Measurements from ENCODE around the gene SLC12A7.

Gene SLC12A7

DNA sequence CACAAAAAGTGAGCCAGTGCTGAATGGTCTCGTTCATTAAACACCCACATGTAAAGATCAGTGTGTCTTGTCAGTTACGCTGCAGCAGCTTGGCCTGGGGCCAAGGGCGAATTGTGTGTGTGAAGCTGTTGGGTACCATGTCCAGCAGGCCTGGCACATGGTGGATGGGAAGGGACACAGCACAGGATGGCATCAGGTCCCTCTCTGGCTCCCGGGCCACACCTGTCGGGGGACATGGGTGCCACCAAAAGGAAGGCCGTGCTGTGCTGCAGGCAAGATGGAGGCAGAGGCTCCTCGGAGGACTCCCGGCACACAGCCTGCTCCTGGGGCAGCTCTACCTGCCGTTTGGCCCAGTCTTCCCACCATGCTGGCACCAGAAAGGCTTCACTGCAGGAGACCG, 71.3 kb downstream of the SLC12A7 start:
- Histone ChIP-seq H3K4me2 (ENCODE audit: low read length) (no peak overlapping the region), H3K9ac (ENCODE audit: low read length) (no peak overlapping the region), H3K14ac (ENCODE audit: low read length) (no peak overlapping the region), H3K79me2 (ENCODE audit: control insufficient read depth, insufficient read depth, low read length, poor library complexity) (no peaks in the 10 kb centered on the region), H4K8ac (ENCODE audit: low read depth, low read length) (no peak overlapping the region), H3K27ac (ENCODE audit: low read depth, low read length) (no peak overlapping the region), H3K36me3 (ENCODE audit: control insufficient read depth in 1 of 2, insufficient read depth in 2 of 2, low read length in 2 of 2) (no peaks in the 10 kb centered on the region), H3K4ac (ENCODE audit: low read depth, low read length) (no peak overlapping the region), H2AK5ac (ENCODE audit: low read length) (no peak overlapping the region), H2BK12ac (ENCODE audit: low read length) (no peak overlapping the region), H4K12ac (ENCODE audit: low read depth, low read length) (no peak overlapping the region), H3K4me1 (ENCODE audit: control insufficient read depth in 1 of 2, insufficient read depth in 2 of 2, low read length in 2 of 2) (no peaks in the 10 kb centered on the region), H4K91ac (ENCODE audit: low read depth, low read length) (no peak overlapping the region), H3K18ac (ENCODE audit: low read length) (no peak overlapping the region), H2BK120ac (ENCODE audit: insufficient read depth, low read length, poor library complexity) (no peak overlapping the region), H3K23ac (ENCODE audit: low read length) (no peak overlapping the region), H3K79me1 (ENCODE audit: low read length) (no peaks in the 10 kb centered on the region), H2BK5ac (ENCODE audit: low read depth, low read length, poor library complexity) (no peak overlapping the region), H2AFZ (ENCODE audit: insufficient read depth, low read length, poor library complexity) (no peak overlapping the region), H3K27me3 (ENCODE audit: insufficient read depth, low read length) (no peaks in the 10 kb centered on the region), H3K4me3 (ENCODE audit: low read depth, low read length) (no peak overlapping the region), H3K9me3 (ENCODE audit: insufficient read depth, low read depth, low read length) (peaks cover 44% of the 10 kb centered on the region)
- WGBS (ENCODE audit: extremely low coverage, insufficient coverage, insufficient read length) = no CpG with 5 or more reads among the region's 10 CpGs
- DNase-seq = no peak

DNA sequence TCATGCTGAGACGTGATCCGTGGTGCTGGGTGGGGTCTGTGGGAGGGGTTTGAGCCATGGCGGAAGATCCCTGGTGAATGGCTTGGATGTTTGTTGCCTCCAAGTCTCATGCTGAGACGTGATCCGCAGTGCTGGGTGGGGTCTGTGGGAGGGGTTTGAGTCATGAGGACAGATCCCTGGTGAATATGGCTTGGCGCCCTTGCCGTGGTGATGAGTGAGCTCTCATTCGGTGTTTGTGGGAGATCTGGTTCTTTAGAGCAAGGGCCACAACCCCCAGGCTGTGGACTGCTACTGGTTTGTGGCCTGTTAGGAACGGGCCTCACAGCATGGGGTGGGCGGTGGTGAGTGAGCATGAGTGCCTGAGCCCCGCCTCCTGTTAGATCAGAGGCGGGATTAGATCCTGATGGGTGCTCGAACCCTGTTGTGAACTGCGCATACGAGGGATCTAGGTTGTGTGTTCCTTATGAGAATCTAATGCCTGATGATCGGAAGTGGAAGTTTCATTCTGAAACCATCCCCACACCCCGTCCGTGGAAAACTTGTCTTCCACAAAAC, 72.1 kb downstream of the SLC12A7 start:
- Histone ChIP-seq H3K27me3 (ENCODE audit: insufficient read depth, low read length) (no peaks in the 10 kb centered on the region), H4K91ac (ENCODE audit: low read depth, low read length) (no peak overlapping the region), H3K18ac (ENCODE audit: low read length) (no peak overlapping the region), H3K14ac (ENCODE audit: low read length) (no peak overlapping the region), H3K4me1 (ENCODE audit: control insufficient read depth in 1 of 2, insufficient read depth in 2 of 2, low read length in 2 of 2) (no peaks in the 10 kb centered on the region), H2AK5ac (ENCODE audit: low read length) (no peak overlapping the region), H3K79me2 (ENCODE audit: control insufficient read depth, insufficient read depth, low read length, poor library complexity) (no peaks in the 10 kb centered on the region), H3K4ac (ENCODE audit: low read depth, low read length) (no peak overlapping the region), H3K27ac (ENCODE audit: low read depth, low read length) (no peak overlapping the region), H4K8ac (ENCODE audit: low read depth, low read length) (no peak overlapping the region), H3K36me3 (ENCODE audit: control insufficient read depth in 1 of 2, insufficient read depth in 2 of 2, low read length in 2 of 2) (no peaks in the 10 kb centered on the region), H3K4me2 (ENCODE audit: low read length) (no peak overlapping the region), H4K12ac (ENCODE audit: low read depth, low read length) (no peak overlapping the region), H2BK120ac (ENCODE audit: insufficient read depth, low read length, poor library complexity) (no peak overlapping the region), H2BK12ac (ENCODE audit: low read length) (no peak overlapping the region), H3K4me3 (ENCODE audit: low read depth, low read length) (no peak overlapping the region), H3K9ac (ENCODE audit: low read length) (no peak overlapping the region), H2AFZ (ENCODE audit: insufficient read depth, low read length, poor library complexity) (no peak overlapping the region), H3K23ac (ENCODE audit: low read length) (no peak overlapping the region), H3K9me3 (ENCODE audit: insufficient read depth, low read depth, low read length) (peaks cover 43% of the 10 kb centered on the region), H2BK5ac (ENCODE audit: low read depth, low read length, poor library complexity) (no peak overlapping the region), H3K79me1 (ENCODE audit: low read length) (no peaks in the 10 kb centered on the region)
- WGBS (ENCODE audit: extremely low coverage, insufficient coverage, insufficient read length) = no CpG with 5 or more reads among the region's 18 CpGs
- DNase-seq = no peak

DNA sequence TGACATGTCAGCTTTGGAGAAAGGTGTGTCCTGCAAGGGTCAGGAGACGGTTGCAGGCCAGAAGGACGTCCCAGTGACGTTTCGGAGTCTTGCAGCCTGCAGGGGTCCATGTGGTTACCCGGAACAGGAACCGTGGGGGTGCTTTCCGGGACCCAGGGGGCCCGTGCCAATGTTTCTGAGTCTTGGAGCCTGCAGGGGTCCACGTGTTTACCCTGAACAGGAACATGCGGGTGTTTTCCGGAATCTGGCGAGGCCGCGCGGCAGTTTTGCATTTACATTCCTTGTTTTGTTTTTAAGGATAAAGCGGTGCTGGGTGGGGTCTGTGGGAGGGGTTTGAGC, 72.7 kb downstream of the SLC12A7 start:
- no peaks in the 10 kb centered on the region for H3K4me1 ChIP-seq (ENCODE audit: control insufficient read depth in 1 of 2, insufficient read depth in 2 of 2, low read length in 2 of 2)
- H3K79me2 ChIP-seq (ENCODE audit: control insufficient read depth, insufficient read depth, low read length, poor library complexity) = no peaks in the 10 kb centered on the region
- H3K79me1 ChIP-seq (ENCODE audit: low read length) = no peaks in the 10 kb centered on the region
- no peak overlapping the region for H3K4ac ChIP-seq (ENCODE audit: low read depth, low read length)
- H3K4me2 ChIP-seq (ENCODE audit: low read length) = no peak overlapping the region
- H3K27ac ChIP-seq (ENCODE audit: low read depth, low read length) = no peak overlapping the region
- DNase-seq = no peak
- H2AK5ac ChIP-seq (ENCODE audit: low read length) = no peak overlapping the region
- H2BK5ac ChIP-seq (ENCODE audit: low read depth, low read length, poor library complexity) = no peak overlapping the region
- no peak overlapping the region for H4K8ac ChIP-seq (ENCODE audit: low read depth, low read length)
- H3K18ac ChIP-seq (ENCODE audit: low read length) = no peak overlapping the region
- H3K14ac ChIP-seq (ENCODE audit: low read length) = no peak overlapping the region
- H3K23ac ChIP-seq (ENCODE audit: low read length) = no peak overlapping the region
- H2AFZ ChIP-seq (ENCODE audit: insufficient read depth, low read length, poor library complexity) = no peak overlapping the region
- no peak overlapping the region for H3K4me3 ChIP-seq (ENCODE audit: low read depth, low read length)
- H4K91ac ChIP-seq (ENCODE audit: low read depth, low read length) = no peak overlapping the region
- H3K9ac ChIP-seq (ENCODE audit: low read length) = no peak overlapping the region
- no peaks in the 10 kb centered on the region for H3K27me3 ChIP-seq (ENCODE audit: insufficient read depth, low read length)
- H3K9me3 ChIP-seq (ENCODE audit: insufficient read depth, low read depth, low read length) = peaks cover 38% of the 10 kb centered on the region
- H2BK120ac ChIP-seq (ENCODE audit: insufficient read depth, low read length, poor library complexity) = no peak overlapping the region
- H3K36me3 ChIP-seq (ENCODE audit: control insufficient read depth in 1 of 2, insufficient read depth in 2 of 2, low read length in 2 of 2) = no peaks in the 10 kb centered on the region
- no peak overlapping the region for H4K12ac ChIP-seq (ENCODE audit: low read depth, low read length)
- WGBS (ENCODE audit: extremely low coverage, insufficient coverage, insufficient read length) = no CpG with 5 or more reads among the region's 16 CpGs
- H2BK12ac ChIP-seq (ENCODE audit: low read length) = no peak overlapping the region

DNA sequence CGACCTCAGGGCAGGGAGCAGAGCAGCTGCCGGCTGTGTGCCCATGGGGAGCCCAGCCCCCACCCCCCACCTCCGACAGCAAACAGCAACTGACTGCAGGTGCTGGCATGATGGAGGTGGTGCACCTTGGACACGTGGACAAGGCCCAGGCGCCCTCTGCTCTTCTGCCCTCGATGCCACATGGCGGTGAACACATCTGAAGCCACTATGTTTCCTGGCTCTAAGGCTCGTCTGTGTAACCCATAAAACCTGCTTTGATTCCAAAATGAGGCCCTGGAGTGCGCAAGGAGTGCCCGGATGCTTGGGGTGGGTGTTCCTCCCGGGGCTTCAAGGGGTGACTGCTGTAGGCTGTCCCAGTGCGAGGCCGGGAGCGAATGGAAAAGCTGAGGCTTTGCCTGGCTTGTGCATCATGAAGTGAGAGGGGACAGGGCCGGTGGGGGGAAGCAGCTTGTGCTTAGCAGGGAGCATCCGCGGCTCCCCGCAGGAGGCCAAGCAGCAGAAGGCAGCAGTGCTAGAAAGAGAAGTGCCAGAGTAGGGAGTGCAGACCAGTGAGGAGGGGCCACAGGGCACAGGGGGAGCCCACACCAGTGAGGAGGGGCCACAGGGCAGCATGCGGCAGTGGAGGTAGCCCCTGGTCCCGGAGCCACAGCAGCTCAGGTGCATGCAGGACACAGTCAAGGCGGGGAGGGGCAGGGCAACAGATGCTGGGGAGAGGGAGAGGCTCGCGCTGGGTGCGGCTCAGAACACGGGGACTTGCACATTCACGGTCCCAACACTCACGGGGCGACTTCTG, 73.2 kb downstream of the SLC12A7 start:
- Histone ChIP-seq H3K79me2 (ENCODE audit: control insufficient read depth, insufficient read depth, low read length, poor library complexity) (no peaks in the 10 kb centered on the region), H3K4me1 (ENCODE audit: control insufficient read depth in 1 of 2, insufficient read depth in 2 of 2, low read length in 2 of 2) (no peaks in the 10 kb centered on the region), H2BK120ac (ENCODE audit: insufficient read depth, low read length, poor library complexity) (no peak overlapping the region), H3K18ac (ENCODE audit: low read length) (no peak overlapping the region), H2AK5ac (ENCODE audit: low read length) (no peak overlapping the region), H2BK12ac (ENCODE audit: low read length) (no peak overlapping the region), H2BK5ac (ENCODE audit: low read depth, low read length, poor library complexity) (no peak overlapping the region), H3K23ac (ENCODE audit: low read length) (no peak overlapping the region), H3K27ac (ENCODE audit: low read depth, low read length) (no peak overlapping the region), H2AFZ (ENCODE audit: insufficient read depth, low read length, poor library complexity) (no peak overlapping the region), H4K91ac (ENCODE audit: low read depth, low read length) (no peak overlapping the region), H3K9ac (ENCODE audit: low read length) (no peak overlapping the region), H3K27me3 (ENCODE audit: insufficient read depth, low read length) (no peaks in the 10 kb centered on the region), H4K12ac (ENCODE audit: low read depth, low read length) (no peak overlapping the region), H3K9me3 (ENCODE audit: insufficient read depth, low read depth, low read length) (peaks cover 37% of the 10 kb centered on the region), H3K36me3 (ENCODE audit: control insufficient read depth in 1 of 2, insufficient read depth in 2 of 2, low read length in 2 of 2) (no peaks in the 10 kb centered on the region), H3K4me3 (ENCODE audit: low read depth, low read length) (no peak overlapping the region), H3K4me2 (ENCODE audit: low read length) (no peak overlapping the region), H3K4ac (ENCODE audit: low read depth, low read length) (no peak overlapping the region), H3K14ac (ENCODE audit: low read length) (no peak overlapping the region), H3K79me1 (ENCODE audit: low read length) (no peaks in the 10 kb centered on the region), H4K8ac (ENCODE audit: low read depth, low read length) (no peak overlapping the region)
- no CpG with 5 or more reads among the region's 28 CpGs for WGBS (ENCODE audit: extremely low coverage, insufficient coverage, insufficient read length)
- no peak for DNase-seq

Data from trophoblast cell (in vitro differentiated cells and primary cell).